ACHN (cell line): ENCODE data around the gene LCN9.

ENCODE experiments used
- DNase-seq: peaks from one replicate; pipeline ENCODE4 v3.0.0-alpha.2; 2015
- in situ Hi-C: cut with HindIII; loops from 2 replicates; pipeline ENCODE4 v1.10.0; 2017; ENCODE audit warnings: low sequenced_read_pairs, low pct_ligation_motif_present, low pct_unique_long_range_greater_than_20kb

Gene LCN9

GRCh38 chr9:135692410-135692809 is 29.3 kb downstream of the LCN9 start:
- no peak for DNase-seq
- in situ Hi-C loops, result no loop called here

- DNase-seq, result no peak
- in situ Hi-C loops, result no loop called here
Measured at GRCh38 chr9:135693265-135693664, 30.2 kb downstream of the LCN9 start.

- DNase-seq, result no peak
- in situ Hi-C loops, result no loop called here
Measured at GRCh38 chr9:135693771-135694170, 30.7 kb downstream of the LCN9 start.

- in situ Hi-C loops, result no loop called here
- DNase-seq, result no peak
Measured at GRCh38 chr9:135694414-135694813, 31.3 kb downstream of the LCN9 start.

GRCh38 chr9:135695036-135695435 is 31.9 kb downstream of the LCN9 start:
- in situ Hi-C loops, result no loop called here
- no peak for DNase-seq

- DNase-seq, result no peak
- in situ Hi-C loops, result no loop called here
Measured at GRCh38 chr9:135695642-135696041, 32.5 kb downstream of the LCN9 start.

- no peak for DNase-seq
- in situ Hi-C loops, result no loop called here
Measured at GRCh38 chr9:135696446-135696845, 33.3 kb downstream of the LCN9 start.

- no peak for DNase-seq
- in situ Hi-C loops, result no loop called here
Measured at GRCh38 chr9:135697226-135697625, 34.1 kb downstream of the LCN9 start.

GRCh38 chr9:135698236-135698635 is 35.1 kb downstream of the LCN9 start:
- in situ Hi-C loops, result no loop called here
- no peak for DNase-seq

- DNase-seq, result no peak
- in situ Hi-C loops, result no loop called here
Measured at GRCh38 chr9:135698767-135699166, 35.7 kb downstream of the LCN9 start.

GRCh38 chr9:135699440-135699839 is 36.3 kb downstream of the LCN9 start, which contains the start of gene SOHLH1:
SOHLH1 (minus strand) TSS chr9:135699481; CDS start chr9:135699467, 14 bp downstream.
- DNase-seq, result no peak
- in situ Hi-C loops, result no loop called here

GRCh38 chr9:135700525-135700924 is 37.4 kb downstream of the LCN9 start:
- in situ Hi-C loops, result no loop called here
- no peak for DNase-seq

- DNase-seq, result no peak
Measured at GRCh38 chr9:135701067-135701958, 38.2 kb downstream of the LCN9 start.

GRCh38 chr9:135701959-135702721 is 39.0 kb downstream of the LCN9 start, which contains the start of gene KCNT1:
KCNT1 (plus strand) TSS chr9:135702185; CDS start chr9:135702259, 74 bp downstream.
- in situ Hi-C loops, result no loop called here
- DNase-seq, result peak; percentile 40

More at GRCh38 chr9:135701067-135701958, 38.2 kb downstream of the LCN9 start:
- in situ Hi-C loops, result no loop called here

- DNase-seq, result no peak
- in situ Hi-C loops, result no loop called here
Measured at GRCh38 chr9:135703726-135704125, 40.6 kb downstream of the LCN9 start.

GRCh38 chr9:135704483-135704882 is 41.4 kb downstream of the LCN9 start:
- DNase-seq, result no peak
- in situ Hi-C loops, result no loop called here

- DNase-seq, result no peak
- in situ Hi-C loops, result no loop called here
Measured at GRCh38 chr9:135705376-135705775, 42.3 kb downstream of the LCN9 start.

- no peak for DNase-seq
- in situ Hi-C loops, result no loop called here
Measured at GRCh38 chr9:135706288-135706687, 43.2 kb downstream of the LCN9 start.
